Measurements from ENCODE around the gene RAD51AP1.
A peak's percentile ranks its signal among the peaks of the same experiment; 100 is the strongest.

RAD51AP1 gene

DNA sequence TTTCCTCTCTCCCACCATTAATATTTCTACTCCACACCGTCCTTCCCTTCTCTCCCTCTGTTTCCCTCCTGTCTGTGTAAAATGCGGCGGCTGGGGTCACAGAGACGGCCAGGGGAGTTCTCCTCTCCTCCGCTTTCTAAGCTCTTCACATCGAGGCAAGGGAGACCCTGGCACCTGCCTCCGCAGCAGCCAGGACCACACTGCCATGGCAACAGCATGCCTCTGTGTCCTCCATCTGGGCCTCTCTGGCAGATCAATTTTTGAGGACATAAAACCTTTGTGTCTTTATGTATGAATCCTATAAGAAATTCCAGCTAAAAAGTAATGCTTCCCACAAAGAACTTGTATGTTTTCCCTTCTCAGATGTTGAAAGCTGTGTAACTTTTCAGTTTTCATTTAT is 64.7 kb downstream of the RAD51AP1 start:
- no peak for DNase-seq

DNA sequence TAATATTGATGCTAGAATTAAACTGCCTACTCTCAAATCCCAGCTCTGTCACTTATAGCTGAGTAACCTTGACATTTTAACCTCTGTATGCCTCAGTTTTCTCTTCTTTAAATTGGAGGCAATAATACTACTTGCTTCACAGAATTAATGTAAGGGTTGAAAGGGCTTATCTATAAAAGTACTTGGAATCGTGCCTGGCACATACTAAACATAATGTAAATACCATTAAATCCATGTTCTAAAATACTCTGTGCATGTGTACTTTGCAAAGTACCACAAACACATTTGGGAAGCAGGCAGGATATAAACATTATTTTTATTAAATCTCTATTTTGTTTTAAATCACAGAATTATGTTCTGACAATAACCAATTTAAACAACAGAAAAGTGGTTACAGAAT is 65.3 kb downstream of the RAD51AP1 start:
- DNase-seq, result no peak

DNA sequence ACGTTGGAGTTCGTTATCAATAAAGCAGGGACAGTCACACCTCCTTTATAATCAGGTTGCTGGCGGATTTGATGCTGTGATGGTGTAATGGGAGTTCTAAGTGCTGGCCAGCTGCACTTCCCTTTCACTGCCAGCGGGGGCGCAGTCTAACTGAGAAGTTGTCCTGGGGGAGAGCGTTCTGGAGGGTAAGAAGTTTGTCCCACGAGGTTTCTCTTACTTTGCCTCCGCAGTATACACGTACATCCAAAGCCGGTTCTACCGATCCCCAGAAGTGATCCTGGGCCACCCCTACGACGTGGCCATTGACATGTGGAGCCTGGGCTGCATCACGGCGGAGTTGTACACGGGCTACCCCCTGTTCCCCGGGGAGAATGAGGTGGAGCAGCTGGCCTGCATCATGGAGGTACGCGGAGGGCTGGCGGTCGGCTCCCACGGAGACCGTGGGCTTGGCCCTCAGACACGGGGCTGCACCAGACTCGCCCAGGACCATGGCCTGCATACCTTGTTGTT is 66.0 kb downstream of the RAD51AP1 start:
- peak; percentile 88 for DNase-seq

DNA sequence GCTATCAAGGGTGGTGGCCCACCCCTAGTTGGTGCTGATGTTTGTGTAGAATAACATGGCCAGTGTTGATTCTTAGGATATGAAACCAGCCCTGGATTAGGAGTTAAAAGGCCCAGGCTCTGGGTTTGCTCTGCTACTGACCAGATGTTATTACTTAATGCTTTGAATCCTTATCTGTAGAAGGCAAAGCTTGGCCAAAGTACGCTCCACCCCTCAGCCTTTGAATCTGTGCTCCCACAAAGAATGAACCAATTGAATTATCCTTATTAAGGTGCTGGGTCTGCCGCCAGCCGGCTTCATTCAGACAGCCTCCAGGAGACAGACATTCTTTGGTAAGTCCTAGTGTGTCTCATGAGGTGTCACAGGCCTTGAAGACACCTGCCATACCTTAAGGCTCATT is 68.4 kb downstream of the RAD51AP1 start:
- DNase-seq, result no peak

DNA sequence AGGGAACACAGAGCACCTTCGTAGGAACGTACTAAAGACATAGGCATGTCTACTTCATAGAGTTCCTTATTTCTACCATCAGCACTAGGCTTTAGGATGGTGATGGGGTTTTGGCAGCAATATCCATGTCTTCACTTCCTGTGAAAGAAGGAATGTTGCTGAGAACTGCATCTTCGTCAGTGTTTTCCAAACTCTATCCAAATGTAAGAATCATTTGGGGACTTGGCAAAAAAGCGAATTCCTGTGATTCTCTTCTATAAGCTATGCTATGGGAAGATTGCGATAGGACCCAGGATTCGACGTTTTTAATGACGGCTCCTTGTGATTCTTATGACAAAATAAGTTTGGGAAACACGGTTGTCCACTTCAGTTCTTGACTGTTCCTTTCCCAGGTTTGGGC is 70.4 kb downstream of the RAD51AP1 start:
- no peak for DNase-seq

Data from fibroblast of skin of abdomen (primary cell).